CD4-positive, alpha-beta T cell treated with Interleukin-10 for 1 hour (primary cell): ENCODE results near the gene COPZ2.
A peak's percentile ranks its signal among the peaks of the same experiment; 100 is the strongest.
"Not testable (repeated sequence)": the region's sequence is repeated elsewhere in the genome, so short reads cannot be mapped to it uniquely, and the experiment has no call there.

ENCODE experiments used
- DNase-seq: peaks from one replicate; pipeline ENCODE4 v3.0.0-alpha.2; 2020

Gene COPZ2

DNA sequence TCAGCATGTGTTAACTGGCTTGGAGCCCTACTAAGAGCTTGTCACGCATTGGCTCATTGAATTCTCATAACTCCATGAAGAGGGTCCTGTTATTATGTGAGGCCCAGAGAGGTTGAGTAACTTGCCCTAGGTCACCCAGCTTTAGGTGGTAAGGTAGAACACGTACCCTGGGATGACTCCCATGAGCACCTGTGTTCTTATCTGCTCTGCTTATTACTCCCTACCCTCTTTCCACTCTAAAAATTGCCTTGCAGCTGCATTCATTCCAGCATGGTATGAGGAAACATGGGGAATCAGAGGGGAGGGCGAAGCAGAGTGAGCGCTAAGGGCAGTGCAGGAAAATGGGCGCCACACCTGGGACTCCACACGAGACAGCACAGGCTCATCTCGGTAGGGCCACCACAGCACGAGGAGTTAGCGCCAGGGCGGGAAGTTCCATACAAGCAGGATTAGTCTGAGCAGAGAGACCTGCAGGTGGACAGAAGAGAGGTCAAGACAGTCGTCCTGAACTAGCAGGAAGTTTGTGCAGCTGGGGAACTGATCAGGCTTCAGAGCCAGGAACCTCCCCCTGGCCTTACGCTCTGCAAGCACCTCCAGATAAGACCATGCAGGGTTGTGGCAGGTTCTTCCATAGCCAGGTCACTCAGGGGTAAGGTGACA is 10.1 kb downstream of the COPZ2 start:
- DNase-seq: no peak

DNA sequence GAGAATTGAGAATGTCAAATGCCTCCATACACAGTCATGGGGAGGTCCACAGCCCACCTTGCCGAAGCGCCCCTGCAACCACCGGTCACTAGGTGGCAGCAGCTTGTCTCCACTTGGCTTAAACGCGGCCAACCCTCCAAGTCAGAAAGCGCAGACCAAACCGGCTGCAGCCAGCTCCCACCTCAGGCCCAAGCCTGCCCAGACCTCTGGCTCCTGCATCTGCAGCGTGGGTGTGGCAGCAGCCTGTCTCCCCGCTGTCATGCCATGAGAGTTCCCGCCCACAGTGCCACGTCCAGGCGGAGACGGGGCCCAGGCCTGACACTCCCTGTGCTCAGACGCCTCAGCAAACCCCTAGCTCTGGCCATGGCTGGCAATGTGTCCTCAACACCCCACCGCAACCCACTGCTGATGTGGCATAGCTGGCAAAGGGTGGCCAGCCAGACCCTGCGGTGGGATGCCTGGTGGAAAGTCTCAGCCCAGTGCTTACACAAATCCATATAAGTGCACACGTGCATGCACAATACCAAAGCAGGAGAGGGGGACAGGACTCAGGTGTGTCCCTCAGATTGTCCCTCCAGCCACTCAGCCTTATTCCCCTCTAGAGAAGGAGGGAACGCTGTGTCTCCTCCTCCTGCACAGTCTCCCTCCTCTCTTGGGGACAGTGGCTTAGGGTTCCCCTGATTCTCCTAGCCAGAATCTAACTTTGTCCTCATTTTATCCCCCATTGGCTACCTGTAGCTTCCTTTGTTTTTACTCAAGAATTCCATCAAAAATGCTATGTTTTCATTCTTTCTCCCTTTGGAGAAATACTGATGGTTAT is 10.9 kb downstream of the COPZ2 start:
- peak; percentile 76 for DNase-seq

- no peak for DNase-seq
Observed at GRCh38 chr17:48025904-48026501, 11.6 kb downstream of the COPZ2 start.

DNA sequence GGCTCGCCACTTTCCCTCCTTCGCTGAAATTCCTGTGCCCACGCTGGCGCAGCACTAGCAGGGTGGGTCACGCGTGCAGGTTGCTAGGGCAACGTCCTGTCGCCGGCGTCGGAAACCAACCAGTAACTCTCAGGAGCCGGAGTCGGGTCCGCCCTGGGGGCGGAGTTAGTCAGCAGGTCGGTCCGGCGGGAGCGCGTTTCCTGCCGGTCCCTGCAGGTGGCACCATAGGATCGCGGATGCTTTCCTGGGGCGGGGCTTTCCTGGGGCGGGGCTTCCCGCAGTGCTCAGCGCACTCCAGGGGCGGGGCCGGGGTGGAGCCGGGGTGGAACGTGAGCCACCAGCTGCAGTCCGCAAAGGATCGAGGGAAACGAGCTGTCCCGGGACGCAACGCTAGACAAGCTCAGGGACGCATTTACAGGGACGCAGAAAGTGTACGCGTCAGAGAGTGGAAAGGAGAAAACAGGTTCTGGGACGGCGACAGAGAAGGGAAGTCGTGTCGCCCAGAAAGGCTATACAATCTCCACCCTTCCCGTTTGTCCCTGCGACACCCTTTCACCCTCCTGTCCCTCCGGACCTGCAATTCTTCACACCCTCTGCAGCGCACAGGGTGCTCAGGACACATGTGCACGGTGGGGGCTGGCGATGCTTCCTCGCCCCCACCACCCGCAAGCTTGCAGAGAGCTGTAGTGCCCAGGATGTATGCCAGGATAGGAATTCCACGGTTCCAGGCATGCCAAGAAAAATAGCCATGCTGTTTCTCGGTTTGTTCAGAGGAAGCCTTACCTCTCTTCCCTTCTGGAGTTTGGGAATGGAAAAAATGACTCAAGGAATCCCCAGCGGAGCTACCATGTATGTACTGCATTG is 12.3 kb downstream of the COPZ2 start:
- DNase-seq: peak; percentile 98

GRCh38 chr17:48024149-48025039 is 13.2 kb downstream of the COPZ2 start:
- DNase-seq: peak; percentile 56

GRCh38 chr17:48023400-48024148 is 14.0 kb downstream of the COPZ2 start:
- peak; percentile 43 for DNase-seq

GRCh38 chr17:48022901-48023300 is 14.7 kb downstream of the COPZ2 start:
- DNase-seq: no peak

DNA sequence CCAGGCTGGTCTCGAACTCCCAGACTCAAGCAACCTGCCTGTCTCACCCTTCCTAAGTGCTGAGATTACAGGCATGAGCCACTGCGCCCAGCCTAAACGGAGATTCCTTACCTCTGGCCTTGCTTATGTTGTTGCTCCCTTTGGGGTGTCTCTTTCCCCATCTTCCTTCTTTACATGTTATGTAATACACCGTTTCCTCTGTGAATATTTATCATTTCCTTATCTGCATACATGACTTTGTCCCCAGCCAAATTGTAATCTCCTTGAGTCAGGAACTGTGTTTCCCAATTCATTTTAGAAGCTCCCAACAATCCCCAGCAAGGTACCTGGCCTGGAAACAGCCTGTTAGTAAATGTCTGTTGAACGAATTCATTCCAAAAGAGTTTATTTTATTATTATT is 15.7 kb downstream of the COPZ2 start:
- DNase-seq: no peak

DNA sequence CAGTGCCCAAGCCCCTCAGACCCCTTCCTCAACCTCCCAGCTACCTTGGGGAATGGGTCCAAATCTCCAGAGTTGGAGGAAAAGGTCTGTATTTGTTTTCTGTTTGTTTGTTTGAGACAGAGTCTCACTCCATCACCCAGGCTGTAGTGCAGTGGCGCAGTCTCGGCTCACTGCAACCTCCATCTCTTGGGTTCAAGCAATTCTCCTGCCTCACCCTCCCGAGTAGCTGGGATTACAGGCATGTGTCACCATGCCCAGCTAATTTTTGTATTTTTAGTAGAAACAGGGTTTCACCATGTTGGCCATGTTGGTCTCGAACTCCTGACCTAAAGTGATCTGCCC is 19.8 kb downstream of the COPZ2 start:
- not testable (repeated sequence) for DNase-seq

DNA sequence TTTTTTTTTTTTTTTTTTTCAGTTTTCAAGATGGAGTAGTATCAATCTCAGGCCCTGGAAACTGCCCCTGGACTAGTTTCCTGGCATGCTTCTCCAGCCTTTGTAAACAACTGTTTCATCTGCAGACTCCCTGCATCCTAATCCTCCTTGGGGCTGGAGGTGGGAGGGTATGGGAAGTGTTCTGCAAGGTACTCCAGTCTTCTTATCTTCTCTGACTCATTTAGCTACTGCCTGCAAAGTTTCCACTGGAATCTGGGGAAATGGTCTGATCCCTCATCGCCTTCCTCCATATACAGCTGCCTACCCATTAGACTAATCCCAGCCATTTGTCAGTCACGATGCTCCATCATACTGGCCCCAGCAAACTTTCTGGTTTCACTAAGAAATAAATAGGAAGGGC is 21.5 kb downstream of the COPZ2 start:
- DNase-seq: no peak

- DNase-seq: no peak
Observed at GRCh38 chr17:48014595-48015111, 22.9 kb downstream of the COPZ2 start.

- no peak for DNase-seq
Observed at GRCh38 chr17:48013876-48014594, 23.6 kb downstream of the COPZ2 start.

DNA sequence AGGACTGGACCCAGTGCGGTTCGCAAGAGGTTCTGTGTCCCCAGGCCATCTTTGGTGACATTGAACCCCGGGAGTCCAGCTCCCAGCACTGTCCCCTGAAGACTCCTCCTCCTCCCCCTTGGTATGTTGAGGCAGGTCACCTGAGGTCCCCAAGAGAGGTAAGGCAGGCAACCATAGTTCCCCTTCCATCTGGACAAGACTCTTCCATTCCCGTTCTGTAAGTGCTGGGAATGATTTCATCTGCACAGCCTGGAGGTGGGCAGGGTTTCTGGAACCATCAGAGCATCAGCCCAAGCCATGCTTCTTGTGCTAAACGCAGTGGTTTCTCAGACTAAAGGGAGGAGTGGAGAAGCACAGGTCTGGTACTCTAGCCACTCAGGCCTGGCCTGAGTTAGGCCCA is 24.9 kb downstream of the COPZ2 start:
- DNase-seq: no peak

- DNase-seq: peak; percentile 73
Observed at GRCh38 chr17:48012151-48012520, 25.5 kb downstream of the COPZ2 start.

GRCh38 chr17:48011405-48012150 is 26.0 kb downstream of the COPZ2 start:
- DNase-seq: peak; percentile 62

GRCh38 chr17:48010193-48010592 is 27.4 kb downstream of the COPZ2 start:
- DNase-seq: no peak

GRCh38 chr17:48006936-48007709 is 30.5 kb downstream of the COPZ2 start:
- no peak for DNase-seq

- no peak for DNase-seq
Observed at GRCh38 chr17:48004983-48005382, 32.6 kb downstream of the COPZ2 start.
